GM10266 (cell line): ENCODE results near the gene C1QL2.

Experiments
- DNase-seq: peaks from one replicate; pipeline ENCODE4 v3.0.0; 2012; ENCODE audit errors: extremely low spot score
- CTCF ChIP-seq: IDR thresholded peaks from 2 replicates; pipeline ENCODE4 v1.5.1; 2012; ENCODE audit warnings: mild to moderate bottlenecking, low read depth; ENCODE audit not compliant: control insufficient read depth, insufficient read depth; ENCODE audit errors: missing control alignments

The C1QL2 gene

GRCh38 chr2:119201815-119202214 is 43.3 kb upstream of the C1QL2 start:
- no peak for TF ChIP-seq CTCF
- DNase-seq: no peak

GRCh38 chr2:119198240-119198840 is 39.8 kb upstream of the C1QL2 start:
- DNase-seq: no peak
- no peak for TF ChIP-seq CTCF

GRCh38 chr2:119197529-119198239 is 39.1 kb upstream of the C1QL2 start:
- no peak for DNase-seq
- no peak for TF ChIP-seq CTCF

GRCh38 chr2:119197126-119197405 is 38.5 kb upstream of the C1QL2 start:
- no peak for TF ChIP-seq CTCF
- no peak for DNase-seq

GRCh38 chr2:119196301-119197125 is 38.0 kb upstream of the C1QL2 start:
- TF ChIP-seq CTCF: no peak
- no peak for DNase-seq

- no peak for DNase-seq
- no peak for TF ChIP-seq CTCF
These were observed 37.3 kb upstream of the C1QL2 start for GRCh38 chr2:119195887-119196286.

- no peak for TF ChIP-seq CTCF
- no peak for DNase-seq
These were observed 36.5 kb upstream of the C1QL2 start for GRCh38 chr2:119195001-119195400.
